ENCODE measurements around the gene ACP7. TPM values are rescaled to one million over a fixed set of nuclear protein-coding genes. Genes with fewer than 3 reads are reported as not detected.

The ACP7 gene
- total and polyA plus RNA-seq, 9 of the 15 experiments (the other 6 are each of a cell fraction or from before 2014, with no cell fraction given): not detected

DNA sequence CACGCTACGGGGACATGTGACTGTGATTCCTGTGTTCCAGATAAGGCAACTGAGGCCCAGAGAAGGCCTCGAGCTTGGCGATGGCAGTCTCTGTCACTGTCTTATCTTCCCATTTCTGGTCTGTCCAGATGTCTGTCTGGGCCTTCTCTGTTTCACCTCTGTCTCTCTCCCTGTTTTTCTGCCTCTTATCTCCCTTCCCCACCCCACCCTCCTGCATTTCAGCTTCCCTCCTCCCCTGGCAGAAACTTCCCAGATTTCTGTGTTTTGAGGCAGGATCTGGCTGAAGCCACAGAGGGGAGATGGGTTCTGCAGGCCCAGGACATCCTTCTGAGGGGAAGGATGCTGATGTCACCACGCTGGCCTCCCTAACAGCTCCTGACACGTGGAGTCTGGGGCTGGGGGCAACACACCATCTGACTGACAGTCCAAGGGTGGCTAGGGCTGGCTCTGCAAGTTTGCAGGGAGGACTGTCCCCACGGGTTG lies 55.8 kb downstream of the ACP7 start (continued):
- TF ChIP-seq ZNF232 (CRISPR knock-in tag; IDR thresholded peaks at IDR 0.05) (no peak), EWSR1 (IDR thresholded peaks at IDR 0.05; ENCODE audit: borderline replicate concordance, low read depth, partially characterized antibody) (no peak), PCBP1 (IDR thresholded peaks at IDR 0.05; ENCODE audit: low read depth, low read length, poor library complexity, severe bottlenecking) (no peak), MAX (CRISPR knock-in tag; IDR thresholded peaks at IDR 0.05) (peak; percentile 42; the same call in 1 of the 2 replicates), EP300 (IDR thresholded peaks at IDR 0.05; ENCODE audit: low read length) (0 out of 2 replicates have a peak, but pooled peaks have one; percentile 12), ASH1L (IDR thresholded peaks at IDR 0.05; ENCODE audit: borderline replicate concordance, low read depth, partially characterized antibody) (no peak), RBM34 (IDR thresholded peaks at IDR 0.05; ENCODE audit: borderline replicate concordance, insufficient read depth, low read length) (no peak), ZNF124 (CRISPR knock-in tag; IDR thresholded peaks at IDR 0.05) (no peak), MNT (conservative IDR thresholded peaks at IDR 0.05) (no peak; a peak in 1 of 4 replicates), C11orf30 (IDR thresholded peaks at IDR 0.05; ENCODE audit: low read depth) (no peak), CBFA2T3 (IDR thresholded peaks at IDR 0.05) (peak; percentile 85), ZNF561 (CRISPR knock-in tag; conservative IDR thresholded peaks at IDR 0.05) (no peak), STAT5A (IDR thresholded peaks at IDR 0.05; ENCODE audit: borderline replicate concordance, low read length) (no peak), NFATC3 (IDR thresholded peaks at IDR 0.05) (no peak), CTBP1 (IDR thresholded peaks at IDR 0.05; ENCODE audit: borderline replicate concordance) (peak; percentile 30; the same call in 1 of the 2 replicates), ZNF347 (CRISPR knock-in tag; IDR thresholded peaks at IDR 0.05; ENCODE audit: low read depth) (no peak), ZNF79 (CRISPR knock-in tag; IDR thresholded peaks at IDR 0.05; ENCODE audit: low read depth) (no peak), HDAC6 (IDR thresholded peaks at IDR 0.05; ENCODE audit: low read depth, low read length) (no peak), TFAP4 (CRISPR knock-in tag; IDR thresholded peaks at IDR 0.05; ENCODE audit: borderline replicate concordance) (no peak), E2F8 (IDR thresholded peaks at IDR 0.05; ENCODE audit: low read depth, partially characterized antibody) (no peak), CHD1 (IDR thresholded peaks at IDR 0.05; ENCODE audit: low read length) (no peak)
- TF ChIP-seq, protein P1, sequence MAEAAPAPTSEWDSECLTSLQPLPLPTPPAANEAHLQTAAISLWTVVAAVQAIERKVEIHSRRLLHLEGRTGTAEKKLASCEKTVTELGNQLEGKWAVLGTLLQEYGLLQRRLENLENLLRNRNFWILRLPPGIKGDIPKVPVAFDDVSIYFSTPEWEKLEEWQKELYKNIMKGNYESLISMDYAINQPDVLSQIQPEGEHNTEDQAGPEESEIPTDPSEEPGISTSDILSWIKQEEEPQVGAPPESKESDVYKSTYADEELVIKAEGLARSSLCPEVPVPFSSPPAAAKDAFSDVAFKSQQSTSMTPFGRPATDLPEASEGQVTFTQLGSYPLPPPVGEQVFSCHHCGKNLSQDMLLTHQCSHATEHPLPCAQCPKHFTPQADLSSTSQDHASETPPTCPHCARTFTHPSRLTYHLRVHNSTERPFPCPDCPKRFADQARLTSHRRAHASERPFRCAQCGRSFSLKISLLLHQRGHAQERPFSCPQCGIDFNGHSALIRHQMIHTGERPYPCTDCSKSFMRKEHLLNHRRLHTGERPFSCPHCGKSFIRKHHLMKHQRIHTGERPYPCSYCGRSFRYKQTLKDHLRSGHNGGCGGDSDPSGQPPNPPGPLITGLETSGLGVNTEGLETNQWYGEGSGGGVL (CRISPR knock-in tag; IDR thresholded peaks at IDR 0.05): no peak

All from K562 (cell line).